ENCODE results near the gene DNASE2.
"Not testable (repeated sequence)": the region's sequence is repeated elsewhere in the genome, so short reads cannot be mapped to it uniquely, and the experiment has no call there.

The DNASE2 gene

DNA sequence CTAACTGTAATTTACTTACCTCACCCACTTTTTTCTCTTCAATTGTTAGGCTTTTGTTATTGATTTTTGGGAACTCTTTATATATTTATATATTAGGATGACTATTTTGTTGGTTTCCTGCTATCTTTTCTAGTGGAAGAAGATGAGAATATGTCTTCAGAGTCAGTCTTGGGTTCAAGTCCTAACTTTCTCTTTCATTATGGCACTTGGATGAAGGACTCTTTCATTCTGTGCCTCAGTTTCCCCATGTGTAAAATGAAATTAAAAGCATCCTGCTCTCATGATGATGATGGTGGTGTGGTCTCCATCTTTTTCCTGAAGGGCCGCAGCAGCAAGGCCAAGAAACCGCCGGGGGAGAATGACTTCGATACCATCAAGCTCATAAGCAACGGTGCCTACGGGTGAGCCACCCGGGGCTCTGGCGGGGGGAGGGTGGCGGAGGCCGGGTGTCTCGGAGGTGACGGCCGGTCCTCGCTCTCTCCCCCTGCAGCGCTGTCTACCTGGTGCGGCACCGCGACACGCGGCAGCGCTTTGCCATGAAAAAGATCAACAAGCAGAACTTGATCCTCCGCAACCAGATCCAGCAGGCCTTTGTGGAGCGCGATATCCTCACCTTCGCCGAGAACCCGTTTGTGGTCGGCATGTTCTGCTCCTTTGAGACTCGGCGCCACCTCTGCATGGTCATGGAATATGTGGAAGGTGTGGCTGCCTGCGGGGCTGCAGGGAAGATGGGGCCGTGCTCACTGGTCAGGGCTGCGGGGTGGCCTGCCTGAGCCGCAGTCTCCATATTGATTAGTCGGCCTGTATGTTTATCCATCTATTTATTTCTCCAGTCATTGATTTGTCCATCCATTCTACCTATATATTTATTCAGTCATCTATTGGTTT lies 23.0 kb downstream of the DNASE2 start:
- Histone ChIP-seq H3K4me3 (ENCODE audit: low read depth, low read length) (no peak overlapping the region), H3K27ac (ENCODE audit: low read depth, low read length) (no peak overlapping the region), H3K9ac (ENCODE audit: low read depth, low read length) (no peak overlapping the region), H3K4me1 (ENCODE audit: control insufficient read depth, insufficient read depth, low read length) (no peaks in the 10 kb centered on the region), H3K36me3 (ENCODE audit: control insufficient read depth, insufficient read depth, low read length) (peaks cover 26% of the 10 kb centered on the region; the same call in 1 of the 2 replicates), H3K9me3 (ENCODE audit: control insufficient read depth, insufficient read depth, low read length) (no peaks in the 10 kb centered on the region), H3K27me3 (ENCODE audit: control insufficient read depth, insufficient read depth, low read length) (no peaks in the 10 kb centered on the region)

GRCh38 chr19:12856653-12857052 lies 24.6 kb downstream of the DNASE2 start:
- H3K27ac ChIP-seq (ENCODE audit: low read depth, low read length): no peak overlapping the region
- no peaks in the 10 kb centered on the region for H3K4me1 ChIP-seq (ENCODE audit: control insufficient read depth, insufficient read depth, low read length)
- H3K36me3 ChIP-seq (ENCODE audit: control insufficient read depth, insufficient read depth, low read length): peaks cover 28% of the 10 kb centered on the region
- no peak overlapping the region for H3K4me3 ChIP-seq (ENCODE audit: low read depth, low read length)
- H3K27me3 ChIP-seq (ENCODE audit: control insufficient read depth, insufficient read depth, low read length): no peaks in the 10 kb centered on the region
- H3K9ac ChIP-seq (ENCODE audit: low read depth, low read length): no peak overlapping the region
- H3K9me3 ChIP-seq (ENCODE audit: control insufficient read depth, insufficient read depth, low read length): no peaks in the 10 kb centered on the region

DNA sequence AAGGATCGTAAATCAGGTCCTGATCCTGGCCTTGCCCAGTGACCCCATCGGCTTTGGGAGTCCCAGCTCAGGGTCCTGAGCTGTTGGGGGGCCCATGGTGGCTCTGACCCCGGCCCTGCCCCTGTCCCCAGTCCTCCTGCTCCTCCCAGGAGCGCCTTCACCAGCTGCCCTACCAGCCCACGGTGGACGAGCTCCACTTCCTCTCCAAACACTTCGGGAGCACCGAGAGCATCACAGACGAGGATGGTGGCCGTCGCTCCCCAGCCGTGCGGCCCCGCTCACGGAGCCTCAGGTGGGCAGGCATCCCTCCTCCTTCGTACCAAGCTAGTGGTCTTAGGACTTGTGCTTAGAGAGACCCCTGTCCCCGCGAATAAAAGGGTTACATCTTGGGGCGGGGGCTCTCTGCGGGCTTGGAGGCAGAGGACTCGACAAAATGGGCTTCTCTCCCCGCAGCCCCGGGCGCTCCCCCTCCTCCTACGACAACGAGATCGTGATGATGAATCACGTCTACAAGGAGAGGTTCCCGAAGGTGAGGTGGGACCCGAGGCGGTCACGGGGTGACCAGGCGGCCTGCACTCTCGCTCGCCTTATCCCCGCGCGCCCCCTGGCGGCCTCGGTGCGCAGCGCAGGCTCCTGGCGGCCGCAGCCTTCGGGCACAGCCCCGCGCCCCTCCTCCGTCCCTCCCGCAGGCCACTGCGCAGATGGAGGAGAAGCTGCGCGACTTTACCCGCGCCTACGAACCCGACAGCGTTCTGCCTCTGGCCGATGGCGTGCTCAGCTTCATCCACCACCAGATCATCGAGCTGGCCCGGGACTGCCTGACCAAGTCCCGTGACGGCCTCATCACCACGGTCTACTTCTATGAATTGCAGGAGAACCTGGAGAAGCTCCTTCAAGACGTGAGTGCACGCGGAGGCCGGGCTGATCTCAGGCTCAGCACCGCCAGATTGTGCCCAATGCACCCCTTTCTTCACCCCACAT lies 33.8 kb downstream of the DNASE2 start:
- H3K4me3 ChIP-seq (ENCODE audit: low read depth, low read length): peak overlapping the region; percentile 24; the same call in 1 of the 2 replicates
- 0 out of 2 replicates have a peak, but pooled peaks cover 4% of the 10 kb centered on the region for H3K4me1 ChIP-seq (ENCODE audit: control insufficient read depth, insufficient read depth, low read length)
- no peaks in the 10 kb centered on the region for H3K9me3 ChIP-seq (ENCODE audit: control insufficient read depth, insufficient read depth, low read length)
- peaks cover 11% of the 10 kb centered on the region for H3K36me3 ChIP-seq (ENCODE audit: control insufficient read depth, insufficient read depth, low read length)
- H3K27ac ChIP-seq (ENCODE audit: low read depth, low read length): no peak overlapping the region
- no peak overlapping the region for H3K9ac ChIP-seq (ENCODE audit: low read depth, low read length)
- H3K27me3 ChIP-seq (ENCODE audit: control insufficient read depth, insufficient read depth, low read length): no peaks in the 10 kb centered on the region

DNA sequence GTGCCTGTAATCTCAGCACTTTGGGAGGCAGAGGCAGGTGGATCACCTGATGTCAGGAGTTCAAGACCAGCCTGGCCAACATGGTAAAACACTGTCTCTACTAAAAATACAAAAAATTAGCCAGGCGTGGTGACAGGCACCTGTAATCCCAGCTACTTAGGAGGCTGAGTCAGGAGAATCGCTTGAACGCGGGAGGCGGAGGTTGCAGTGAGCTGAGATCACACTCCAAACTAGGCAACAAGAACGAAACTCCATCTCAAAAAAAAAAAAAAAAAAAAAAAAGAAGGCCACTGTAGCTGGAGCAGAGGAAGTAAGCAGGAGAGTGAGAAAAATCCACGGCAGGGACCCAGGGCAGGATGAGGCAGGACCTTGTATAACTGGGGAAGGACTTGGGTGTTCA lies 34.6 kb downstream of the DNASE2 start:
- not testable (repeated sequence) for H3K27me3 ChIP-seq (ENCODE audit: control insufficient read depth, insufficient read depth, low read length); H3K36me3 ChIP-seq (ENCODE audit: control insufficient read depth, insufficient read depth, low read length); H3K27ac ChIP-seq (ENCODE audit: low read depth, low read length); H3K9me3 ChIP-seq (ENCODE audit: control insufficient read depth, insufficient read depth, low read length); H3K9ac ChIP-seq (ENCODE audit: low read depth, low read length); H3K4me1 ChIP-seq (ENCODE audit: control insufficient read depth, insufficient read depth, low read length); H3K4me3 ChIP-seq (ENCODE audit: low read depth, low read length)

GRCh38 chr19:12843999-12844732 lies 37.1 kb downstream of the DNASE2 start:
- Histone ChIP-seq H3K27ac (ENCODE audit: low read depth, low read length) (no peak overlapping the region), H3K9ac (ENCODE audit: low read depth, low read length) (no peak overlapping the region), H3K27me3 (ENCODE audit: control insufficient read depth, insufficient read depth, low read length) (peaks cover 4% of the 10 kb centered on the region; the same call in 1 of the 2 replicates), H3K9me3 (ENCODE audit: control insufficient read depth, insufficient read depth, low read length) (no peaks in the 10 kb centered on the region), H3K36me3 (ENCODE audit: control insufficient read depth, insufficient read depth, low read length) (peaks cover 9% of the 10 kb centered on the region), H3K4me1 (ENCODE audit: control insufficient read depth, insufficient read depth, low read length) (peaks cover 10% of the 10 kb centered on the region; the same call in 1 of the 2 replicates), H3K4me3 (ENCODE audit: low read depth, low read length) (no peak overlapping the region)

DNA sequence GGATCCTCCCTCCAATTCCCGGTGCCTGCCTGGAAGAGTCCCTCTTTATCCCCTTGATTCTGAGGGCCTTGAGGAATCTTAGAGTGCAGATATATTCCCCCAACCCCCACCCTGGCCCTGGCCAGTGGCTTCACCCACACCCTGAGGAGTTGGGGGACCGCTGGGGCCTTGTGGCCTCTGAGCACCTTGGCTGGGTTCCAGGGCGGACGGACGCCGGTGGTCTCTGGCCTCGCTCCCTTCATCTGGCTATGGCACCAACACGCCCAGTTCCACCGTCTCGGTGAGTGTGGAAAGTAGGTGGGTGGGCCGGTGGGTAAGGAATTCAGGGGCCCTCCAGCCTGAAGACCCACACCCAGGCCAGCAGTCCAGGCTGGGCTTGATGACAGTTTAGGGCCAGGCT lies 37.9 kb downstream of the DNASE2 start:
- Histone ChIP-seq H3K36me3 (ENCODE audit: control insufficient read depth, insufficient read depth, low read length) (peaks cover 9% of the 10 kb centered on the region), H3K27ac (ENCODE audit: low read depth, low read length) (no peak overlapping the region), H3K4me1 (ENCODE audit: control insufficient read depth, insufficient read depth, low read length) (peaks cover 15% of the 10 kb centered on the region; the same call in 1 of the 2 replicates), H3K27me3 (ENCODE audit: control insufficient read depth, insufficient read depth, low read length) (peaks cover 6% of the 10 kb centered on the region; the same call in 1 of the 2 replicates), H3K9me3 (ENCODE audit: control insufficient read depth, insufficient read depth, low read length) (no peaks in the 10 kb centered on the region), H3K9ac (ENCODE audit: low read depth, low read length) (no peak overlapping the region), H3K4me3 (ENCODE audit: low read depth, low read length) (no peak overlapping the region)

- peaks cover 13% of the 10 kb centered on the region; the same call in 1 of the 2 replicates for H3K4me1 ChIP-seq (ENCODE audit: control insufficient read depth, insufficient read depth, low read length)
- H3K27me3 ChIP-seq (ENCODE audit: control insufficient read depth, insufficient read depth, low read length): peaks cover 6% of the 10 kb centered on the region; the same call in 1 of the 2 replicates
- H3K27ac ChIP-seq (ENCODE audit: low read depth, low read length): no peak overlapping the region
Observed at GRCh38 chr19:12842511-12842910, 38.7 kb downstream of the DNASE2 start.

GRCh38 chr19:12841094-12841493 lies 40.2 kb downstream of the DNASE2 start:
- Histone ChIP-seq H3K4me3 (ENCODE audit: low read depth, low read length) (peak overlapping the region; percentile 58), H3K4me1 (ENCODE audit: control insufficient read depth, insufficient read depth, low read length) (peaks cover 13% of the 10 kb centered on the region; the same call in 1 of the 2 replicates), H3K27me3 (ENCODE audit: control insufficient read depth, insufficient read depth, low read length) (peaks cover 6% of the 10 kb centered on the region; the same call in 1 of the 2 replicates), H3K9me3 (ENCODE audit: control insufficient read depth, insufficient read depth, low read length) (no peaks in the 10 kb centered on the region), H3K27ac (ENCODE audit: low read depth, low read length) (peak overlapping the region; percentile 91), H3K36me3 (ENCODE audit: control insufficient read depth, insufficient read depth, low read length) (peaks cover 9% of the 10 kb centered on the region), H3K9ac (ENCODE audit: low read depth, low read length) (no peak overlapping the region)

More at GRCh38 chr19:12842511-12842910, 38.7 kb downstream of the DNASE2 start:
- Histone ChIP-seq H3K4me3 (ENCODE audit: low read depth, low read length) (no peak overlapping the region), H3K36me3 (ENCODE audit: control insufficient read depth, insufficient read depth, low read length) (peaks cover 9% of the 10 kb centered on the region), H3K9ac (ENCODE audit: low read depth, low read length) (no peak overlapping the region), H3K9me3 (ENCODE audit: control insufficient read depth, insufficient read depth, low read length) (no peaks in the 10 kb centered on the region)

DNA sequence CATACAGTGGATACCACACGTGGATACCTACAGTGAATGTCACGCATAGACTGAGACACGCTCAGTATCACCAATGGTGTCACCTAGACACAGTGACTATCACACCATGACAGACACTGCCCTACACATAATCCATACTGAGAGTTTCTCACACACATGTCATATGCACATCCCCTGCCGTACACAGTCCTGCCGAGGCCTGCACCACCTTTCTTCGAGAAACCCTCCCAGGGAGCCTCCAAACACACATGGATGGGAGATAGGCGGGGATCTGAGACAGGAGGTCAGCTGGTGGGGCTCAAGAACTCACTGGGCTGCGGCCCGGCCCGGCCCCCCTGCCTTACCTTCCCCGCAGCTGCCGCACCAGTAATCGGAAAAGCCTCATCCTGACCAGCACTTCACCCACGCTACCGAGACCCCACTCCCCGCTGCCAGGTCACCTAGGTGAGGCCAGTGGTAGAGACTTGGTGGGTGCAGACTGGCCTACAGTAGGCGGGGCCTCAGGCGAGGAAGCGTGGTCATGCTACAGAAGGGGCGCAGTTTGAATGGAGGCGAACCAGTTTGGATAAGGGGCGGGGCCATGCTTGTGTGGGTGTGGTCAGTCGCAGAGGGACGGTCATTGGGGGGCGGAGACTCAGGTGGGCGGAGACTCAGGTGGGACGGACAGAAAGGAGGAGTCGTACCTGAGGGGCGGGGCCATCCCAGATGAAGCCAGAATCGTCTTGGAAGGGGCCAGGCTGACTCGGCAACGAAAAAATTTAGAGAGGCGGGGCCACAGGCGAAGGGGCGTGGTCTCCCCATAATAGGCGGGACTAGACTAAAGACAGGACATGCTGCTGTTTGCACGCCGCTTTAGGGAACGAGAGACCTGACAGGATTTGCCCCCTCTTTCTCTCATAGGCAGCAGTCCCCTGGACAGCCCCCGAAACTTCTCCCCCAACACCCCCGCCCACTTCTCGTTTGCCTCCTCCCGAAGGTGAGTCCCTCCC lies 40.9 kb downstream of the DNASE2 start:
- H3K4me3 ChIP-seq (ENCODE audit: low read depth, low read length): peak overlapping the region; percentile 58
- no peaks in the 10 kb centered on the region for H3K9me3 ChIP-seq (ENCODE audit: control insufficient read depth, insufficient read depth, low read length)
- peak overlapping the region; percentile 91 for H3K27ac ChIP-seq (ENCODE audit: low read depth, low read length)
- no peak overlapping the region for H3K9ac ChIP-seq (ENCODE audit: low read depth, low read length)
- peaks cover 13% of the 10 kb centered on the region; the same call in 1 of the 2 replicates for H3K4me1 ChIP-seq (ENCODE audit: control insufficient read depth, insufficient read depth, low read length)
- peaks cover 8% of the 10 kb centered on the region for H3K27me3 ChIP-seq (ENCODE audit: control insufficient read depth, insufficient read depth, low read length)
- peaks cover 9% of the 10 kb centered on the region for H3K36me3 ChIP-seq (ENCODE audit: control insufficient read depth, insufficient read depth, low read length)

Measured in HUES48 (cell line).